Activated effector memory CD4-positive, alpha-beta T cell treated with Interleukin-2 at 50 U/mL for 16 hours (primary cell): ENCODE measurements around the gene ARFGAP3.

Experiments used
- DNase-seq: peaks from one replicate; pipeline ENCODE4 v3.0.0-alpha.2; 2020

Gene ARFGAP3

GRCh38 chr22:42814616-42815015, 42.5 kb downstream of the ARFGAP3 start:
- no peak for DNase-seq

- DNase-seq = no peak
Measured at GRCh38 chr22:42814215-42814614, 42.9 kb downstream of the ARFGAP3 start.

GRCh38 chr22:42813501-42813900, 43.6 kb downstream of the ARFGAP3 start:
- no peak for DNase-seq

- DNase-seq = no peak
Measured at GRCh38 chr22:42811459-42811858, 45.6 kb downstream of the ARFGAP3 start.

- no peak for DNase-seq
Measured at GRCh38 chr22:42808521-42808920, 48.6 kb downstream of the ARFGAP3 start.

GRCh38 chr22:42807185-42807584, 49.9 kb downstream of the ARFGAP3 start:
- no peak for DNase-seq

- no peak for DNase-seq
Measured at GRCh38 chr22:42805998-42806830, 50.9 kb downstream of the ARFGAP3 start.

GRCh38 chr22:42805016-42805997, 51.8 kb downstream of the ARFGAP3 start:
- DNase-seq = no peak

GRCh38 chr22:42803389-42803788, 53.7 kb downstream of the ARFGAP3 start:
- DNase-seq = no peak

GRCh38 chr22:42801252-42802080, 55.6 kb downstream of the ARFGAP3 start:
- no peak for DNase-seq

- DNase-seq = no peak
Measured at GRCh38 chr22:42800451-42801251, 56.4 kb downstream of the ARFGAP3 start.

GRCh38 chr22:42799461-42800405, 57.3 kb downstream of the ARFGAP3 start:
- DNase-seq = no peak

GRCh38 chr22:42799061-42799460, 58.0 kb downstream of the ARFGAP3 start:
- no peak for DNase-seq

GRCh38 chr22:42797011-42797410, 60.1 kb downstream of the ARFGAP3 start:
- no peak for DNase-seq

GRCh38 chr22:42796081-42796480, 61.0 kb downstream of the ARFGAP3 start:
- no peak for DNase-seq

- DNase-seq = no peak
Measured at GRCh38 chr22:42794551-42795510, 62.2 kb downstream of the ARFGAP3 start.

GRCh38 chr22:42793848-42794405, 63.1 kb downstream of the ARFGAP3 start:
- DNase-seq = no peak

GRCh38 chr22:42792909-42793847, 63.9 kb downstream of the ARFGAP3 start:
- no peak for DNase-seq
